Measurements from ENCODE around the gene DHRS3.

GRCh38 chr1:12572522-12572921 lies 45.5 kb downstream of the DHRS3 start:
- TF ChIP-seq CTCF (IDR thresholded peaks at IDR 0.05) = no peak
- no peak for TF ChIP-seq POLR2A (IDR thresholded peaks at IDR 0.05)

Measured in body of pancreas (tissue), 4 donors.